NT2/D1 (cell line): ENCODE data around the gene GBX2.

Source experiments
- DNase-seq: peaks from one replicate; pipeline ENCODE4 v3.0.0-alpha.2; 2011; ENCODE audit warnings: low read depth, low spot score
- H3K27me3 ChIP-seq: 2 replicates; pipeline ENCODE4 v1.6.0; 2011; ENCODE audit warnings: mild to moderate bottlenecking; ENCODE audit not compliant: insufficient read length, insufficient read depth
- H3K36me3 ChIP-seq: 2 replicates; pipeline ENCODE4 v1.6.1; 2011; ENCODE audit warnings: mild to moderate bottlenecking, low read length, mixed read lengths; ENCODE audit not compliant: insufficient read depth, insufficient read length
- H3K4me1 ChIP-seq: 2 replicates; pipeline ENCODE4 v1.5.1; 2011; ENCODE audit not compliant: insufficient read depth, insufficient read length
- H3K4me3 ChIP-seq: 2 replicates; pipeline ENCODE4 v1.5.1; 2011; ENCODE audit warnings: low read depth; ENCODE audit not compliant: insufficient read length
- H3K9ac ChIP-seq: 2 replicates; pipeline ENCODE4 v1.6.0; 2011; ENCODE audit warnings: low read depth; ENCODE audit not compliant: insufficient read length
- H3K9me3 ChIP-seq: 2 replicates; pipeline ENCODE4 v1.5.1; 2011; ENCODE audit warnings: mild to moderate bottlenecking, low read length; ENCODE audit not compliant: insufficient read depth
- SUZ12 ChIP-seq: IDR thresholded peaks from 2 replicates; pipeline ENCODE4 v1.6.1; 2011; ENCODE audit not compliant: insufficient read length, insufficient read depth; ENCODE audit errors: extremely low read depth
- YY1 ChIP-seq: IDR thresholded peaks from 2 replicates; pipeline ENCODE4 v1.6.1; 2011; ENCODE audit not compliant: insufficient read length, insufficient read depth
- ZNF274 ChIP-seq: IDR thresholded peaks from 2 replicates; pipeline ENCODE4 v1.6.1; 2011; ENCODE audit warnings: mild to moderate bottlenecking, low read depth, low read length

GBX2 gene

DNA sequence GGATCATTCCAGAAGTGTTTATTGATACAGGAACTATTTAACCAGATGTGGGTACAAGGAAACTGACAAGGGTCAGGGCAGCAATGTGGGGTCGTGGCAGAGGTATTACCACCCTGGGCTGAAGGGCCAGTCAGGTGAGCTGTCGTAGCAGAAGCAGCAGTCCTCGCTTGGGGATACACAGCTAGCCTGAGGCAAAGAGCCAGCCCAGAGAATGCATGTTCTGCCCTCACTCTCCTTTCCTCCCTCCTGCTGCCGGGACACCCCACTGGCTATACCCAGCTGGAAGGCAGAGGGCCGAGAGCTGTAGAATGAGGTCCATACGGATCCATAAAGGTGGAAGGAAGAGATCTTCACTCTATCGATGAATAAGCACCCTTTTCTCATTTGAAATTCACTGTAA, 32.2 kb upstream of the GBX2 start:
- Histone ChIP-seq H3K27me3 (no peaks in the 10 kb centered on the region), H3K9me3 (no peaks in the 10 kb centered on the region), H3K4me3 (no peak overlapping the region), H3K9ac (no peak overlapping the region), H3K4me1 (peaks cover 3% of the 10 kb centered on the region), H3K36me3 (no peaks in the 10 kb centered on the region)
- no peak for DNase-seq
- TF ChIP-seq SUZ12 (no peak), YY1 (no peak), ZNF274 (no peak)

DNA sequence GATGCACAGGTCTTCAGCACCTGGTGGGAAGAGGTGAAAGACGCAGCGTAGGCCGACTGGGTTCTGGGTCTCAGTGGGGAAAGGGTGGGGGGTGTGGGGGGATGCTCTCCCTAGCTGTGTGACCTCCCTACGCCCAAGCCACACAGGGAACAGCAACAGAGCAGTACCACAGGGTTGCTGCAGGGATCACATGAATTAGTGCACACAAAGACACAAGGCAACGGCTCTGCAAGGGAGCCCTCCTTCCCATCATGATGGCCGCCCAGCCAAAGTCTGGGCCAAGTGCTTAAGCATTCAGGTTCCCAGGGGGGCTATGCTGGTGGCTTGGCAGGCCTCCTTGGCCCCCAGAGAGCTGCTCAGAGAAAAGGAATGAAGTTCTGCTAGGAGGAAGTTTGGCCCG, 28.2 kb upstream of the GBX2 start:
- H3K27me3 ChIP-seq = no peaks in the 10 kb centered on the region
- H3K9me3 ChIP-seq = no peaks in the 10 kb centered on the region
- H3K4me3 ChIP-seq = no peak overlapping the region
- no peak overlapping the region for H3K9ac ChIP-seq
- DNase-seq = no peak
- TF ChIP-seq SUZ12 (no peak), ZNF274 (no peak), YY1 (no peak)
- no peaks in the 10 kb centered on the region for H3K36me3 ChIP-seq
- H3K4me1 ChIP-seq = peaks cover 3% of the 10 kb centered on the region

DNA sequence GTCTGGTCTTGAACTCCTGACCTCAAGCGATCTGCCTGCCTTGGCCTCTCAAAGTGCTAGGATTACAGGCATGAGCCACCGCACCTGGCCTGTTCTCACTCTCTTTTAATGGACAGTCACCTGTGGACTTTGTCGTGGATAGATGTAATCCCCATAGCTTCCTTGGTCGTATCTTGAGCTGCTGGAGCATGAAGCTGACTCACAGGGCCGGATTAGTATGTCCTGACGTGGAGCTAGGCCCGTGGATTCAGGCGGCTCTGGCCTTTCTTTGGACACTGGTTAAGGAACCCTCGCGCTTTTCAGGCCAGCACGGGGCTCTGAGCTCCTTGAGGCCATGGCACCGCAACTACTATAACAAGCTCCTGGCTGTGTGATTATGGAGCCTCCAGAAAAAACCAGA, 27.5 kb upstream of the GBX2 start:
- TF ChIP-seq SUZ12 (no peak), YY1 (no peak), ZNF274 (no peak)
- Histone ChIP-seq H3K36me3 (no peaks in the 10 kb centered on the region), H3K27me3 (no peaks in the 10 kb centered on the region), H3K4me3 (no peak overlapping the region), H3K9ac (no peak overlapping the region), H3K4me1 (peaks cover 3% of the 10 kb centered on the region), H3K9me3 (no peaks in the 10 kb centered on the region)
- no peak for DNase-seq

DNA sequence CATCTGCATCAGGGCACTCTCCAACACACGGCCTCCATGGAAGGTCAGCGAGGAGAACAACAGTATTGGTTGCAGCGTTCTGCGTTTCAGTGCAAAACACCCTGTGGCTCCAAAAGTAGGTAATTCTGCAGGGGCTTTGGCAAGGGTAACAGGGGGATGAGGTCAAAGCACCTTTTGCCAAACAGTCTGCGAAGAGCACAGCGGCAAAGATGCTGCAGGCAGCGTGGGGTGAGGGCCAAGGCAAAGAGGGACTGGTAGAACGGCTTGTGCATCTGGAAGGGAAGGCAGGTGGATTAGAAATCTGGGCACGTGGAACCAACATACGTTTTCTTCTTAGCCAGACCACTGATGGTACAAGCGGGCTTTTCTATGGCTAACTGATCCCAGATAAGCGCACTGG, 26.6 kb upstream of the GBX2 start:
- Histone ChIP-seq H3K9ac (no peak overlapping the region), H3K9me3 (no peaks in the 10 kb centered on the region), H3K4me3 (no peak overlapping the region), H3K4me1 (no peaks in the 10 kb centered on the region), H3K36me3 (no peaks in the 10 kb centered on the region), H3K27me3 (no peaks in the 10 kb centered on the region)
- TF ChIP-seq SUZ12 (no peak), YY1 (no peak), ZNF274 (no peak)
- DNase-seq = no peak

DNA sequence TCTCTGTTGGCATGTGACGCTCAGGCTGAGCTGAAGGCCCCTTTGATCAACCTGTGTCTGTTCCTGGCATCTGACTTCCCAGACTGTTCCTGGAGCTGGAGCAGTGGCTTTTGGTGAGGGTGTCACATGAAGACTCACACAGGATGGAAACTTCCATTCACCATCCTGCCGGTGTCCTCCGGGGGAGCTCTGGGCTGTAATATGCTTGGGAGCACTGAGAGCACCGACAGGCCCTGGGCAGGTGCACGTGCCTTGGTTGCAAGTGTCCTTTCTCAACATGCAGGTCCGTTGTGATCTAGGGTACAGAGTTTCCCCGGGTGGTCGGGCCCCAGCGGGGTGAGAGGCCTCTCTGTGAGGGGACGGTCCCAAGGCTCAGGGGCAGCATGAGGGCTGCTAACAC, 24.8 kb upstream of the GBX2 start:
- Histone ChIP-seq H3K4me3 (no peak overlapping the region), H3K4me1 (no peaks in the 10 kb centered on the region), H3K9me3 (no peaks in the 10 kb centered on the region), H3K36me3 (no peaks in the 10 kb centered on the region), H3K27me3 (no peaks in the 10 kb centered on the region), H3K9ac (no peak overlapping the region)
- no peak for DNase-seq
- TF ChIP-seq YY1 = no peak
- TF ChIP-seq SUZ12 = no peak

DNA sequence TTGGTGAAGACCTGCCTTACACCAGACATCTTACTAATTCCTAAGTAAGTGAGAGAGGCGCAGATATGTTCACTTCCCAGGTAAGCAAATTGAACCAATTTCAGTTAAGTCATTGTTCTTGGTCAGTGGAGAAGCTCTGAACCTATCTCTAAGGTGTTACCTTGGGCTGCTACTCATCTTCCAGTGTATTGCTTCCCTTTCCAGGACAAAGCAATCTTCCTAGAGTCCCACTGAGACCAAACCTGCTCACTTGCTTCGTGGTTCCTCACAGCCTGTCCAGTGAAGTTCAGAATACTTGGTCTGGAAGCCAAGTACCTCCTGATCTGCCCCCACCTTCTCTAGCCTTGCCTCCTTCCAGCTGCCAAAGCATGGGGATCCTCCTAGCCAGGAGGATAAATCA, 22.5 kb upstream of the GBX2 start:
- TF ChIP-seq YY1 (no peak), ZNF274 (no peak), SUZ12 (no peak)
- no peaks in the 10 kb centered on the region for H3K36me3 ChIP-seq
- H3K9me3 ChIP-seq = no peaks in the 10 kb centered on the region

DNA sequence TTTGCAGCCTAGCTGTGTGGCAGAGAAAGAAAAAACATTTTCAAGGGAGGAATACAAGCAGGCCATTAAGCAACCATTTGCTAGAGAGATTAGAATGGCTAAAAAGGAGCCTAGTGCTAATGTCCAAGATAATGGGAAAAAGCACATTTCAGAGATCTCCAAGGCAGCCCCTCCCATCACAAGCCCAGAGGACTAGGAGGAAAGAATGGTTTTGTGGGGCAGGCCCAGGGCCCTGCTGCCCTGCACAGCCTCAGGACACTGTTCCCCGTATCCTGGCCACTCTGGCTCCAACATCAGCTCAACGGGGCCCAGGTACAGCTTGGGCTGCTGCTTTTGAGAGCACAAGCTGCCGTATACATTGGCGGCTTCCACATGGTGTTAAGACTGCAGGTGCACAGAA, 16.5 kb upstream of the GBX2 start:
- TF ChIP-seq YY1 (no peak), ZNF274 (no peak), SUZ12 (no peak)
- Histone ChIP-seq H3K36me3 (no peaks in the 10 kb centered on the region), H3K9me3 (peaks cover 12% of the 10 kb centered on the region; the same call in 1 of the 2 replicates), H3K4me1 (no peaks in the 10 kb centered on the region), H3K27me3 (peaks cover 9% of the 10 kb centered on the region), H3K9ac (no peak overlapping the region), H3K4me3 (no peak overlapping the region)
- DNase-seq = no peak

More for the DNA sequence above, 22.5 kb upstream of the GBX2 start:
- H3K4me1 ChIP-seq = no peaks in the 10 kb centered on the region
- H3K4me3 ChIP-seq = no peak overlapping the region
- no peak for DNase-seq
- no peak overlapping the region for H3K9ac ChIP-seq
- H3K27me3 ChIP-seq = no peaks in the 10 kb centered on the region
